HG03565 (cell line): ENCODE measurements around the gene FLT3.
"Not testable (repeated sequence)": the region's sequence is repeated elsewhere in the genome, so short reads cannot be mapped to it uniquely, and the experiment has no call there.

ENCODE experiments used
- ATAC-seq: cut with Tn5 transposase; IDR thresholded peaks from one replicate; pipeline ENCODE4 v1.9.1; 2021; ENCODE audit warnings: mild to moderate bottlenecking, moderate library complexity; ENCODE audit not compliant: unreplicated experiment

The FLT3 gene

DNA sequence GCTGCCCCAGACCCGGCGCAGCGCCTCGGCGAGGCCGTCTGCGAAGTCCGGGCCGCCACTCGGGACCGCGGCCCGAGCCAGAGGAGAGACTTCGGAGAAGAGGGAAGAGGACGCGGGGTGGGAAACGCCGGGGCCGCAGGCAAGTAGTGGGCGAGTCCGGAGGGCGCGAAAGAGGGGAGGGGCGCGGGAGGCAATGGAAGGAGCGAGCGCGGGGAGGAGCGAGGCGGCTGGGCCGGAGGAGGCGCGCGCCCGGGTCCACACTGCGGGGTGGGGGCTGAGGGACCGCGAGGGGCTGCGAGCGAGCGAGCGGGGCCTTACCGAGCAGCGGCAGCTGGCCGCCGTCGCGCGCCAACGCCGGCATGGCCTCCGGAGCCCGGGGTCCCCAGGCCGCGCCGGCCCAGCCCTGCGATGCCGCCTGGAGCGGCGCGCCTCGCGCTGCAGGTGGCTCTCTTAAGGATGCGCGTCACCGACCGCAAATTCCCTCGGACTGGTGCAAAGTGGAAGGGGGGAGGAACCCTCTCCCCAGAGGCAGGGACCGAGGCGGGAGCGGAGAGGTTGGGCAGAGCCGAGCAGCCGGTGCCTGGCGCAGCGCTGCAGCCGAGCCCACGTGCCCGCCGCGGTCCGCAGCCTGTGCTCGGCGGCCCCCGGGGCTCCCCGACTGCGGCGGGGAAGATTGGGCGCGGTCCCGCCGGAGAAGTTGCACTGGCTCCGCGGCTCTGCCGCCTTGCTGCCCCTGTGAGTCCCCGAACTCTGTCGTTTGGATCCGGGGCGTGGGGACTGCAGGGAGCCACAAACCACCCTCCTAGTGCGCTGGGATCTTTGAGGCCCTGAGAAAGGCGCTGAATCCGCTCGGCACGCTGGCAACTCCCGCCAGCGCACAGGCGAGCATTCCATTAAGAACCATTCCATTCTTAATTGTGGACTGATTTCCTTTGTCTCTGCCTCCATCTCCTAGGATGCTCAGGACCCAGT, at the start of gene FLT3:
FLT3 (minus strand) TSS at position 427 of the 972 bp plus-strand sequence; CDS start at position 361, 66 bp downstream.
- ATAC-seq: no peak

DNA sequence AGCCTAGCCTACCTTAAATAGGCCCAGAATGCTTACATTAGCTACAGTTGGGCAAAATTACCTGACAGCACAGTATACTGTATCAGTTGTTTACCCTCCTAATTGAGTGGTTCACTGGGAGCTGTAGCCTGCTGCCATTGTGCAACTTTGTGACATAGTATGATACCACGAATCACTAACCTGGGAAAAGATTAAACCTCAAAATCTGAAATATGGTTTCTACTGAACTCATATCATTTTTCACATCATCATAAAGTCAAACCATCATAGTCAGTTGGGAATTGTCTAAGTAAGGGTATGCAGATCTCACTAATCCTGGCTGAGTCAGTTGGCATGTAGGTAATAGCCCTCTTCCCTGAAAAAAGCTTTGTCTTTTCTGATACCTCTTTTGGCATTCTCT, 47.1 kb upstream of the FLT3 start:
- ATAC-seq: no peak

DNA sequence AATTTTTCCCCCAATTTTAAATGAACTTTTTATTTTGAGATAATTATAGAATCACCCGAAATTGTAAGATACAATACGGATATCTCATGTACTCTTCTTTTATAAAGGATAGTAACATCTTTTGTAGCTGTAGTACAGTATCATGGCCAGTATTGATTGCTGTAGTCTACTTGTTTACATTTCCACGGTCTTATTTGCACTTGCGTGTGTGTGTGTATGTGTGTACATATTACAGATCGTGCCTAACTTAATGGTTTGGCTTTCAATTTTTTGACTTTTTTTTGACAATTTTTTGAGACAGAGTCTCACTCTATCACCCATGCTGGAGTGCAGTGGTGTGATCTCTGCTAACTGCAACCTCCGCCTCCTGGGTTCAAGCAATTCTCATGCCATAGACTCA, 44.7 kb upstream of the FLT3 start:
- no peak for ATAC-seq

DNA sequence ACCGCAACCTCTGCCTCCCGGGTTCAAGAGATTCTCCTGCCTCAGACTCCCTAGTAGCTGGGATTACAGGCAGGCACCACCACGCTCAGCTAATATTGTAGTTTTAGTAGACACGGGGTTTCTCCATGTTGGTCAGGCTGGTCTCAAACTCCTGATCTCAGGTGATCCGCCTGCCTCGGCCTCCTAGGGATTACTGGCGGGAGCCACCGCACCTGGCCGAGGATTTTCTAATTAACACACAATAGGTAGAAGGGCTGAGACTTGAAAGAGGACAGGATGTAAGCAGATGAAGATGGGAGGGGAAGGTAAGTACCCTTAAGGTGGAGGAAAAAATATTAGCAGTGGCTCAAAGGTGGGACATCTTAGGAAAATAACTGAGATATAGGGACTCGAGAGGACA, 41.2 kb upstream of the FLT3 start:
- ATAC-seq: not testable (repeated sequence)

DNA sequence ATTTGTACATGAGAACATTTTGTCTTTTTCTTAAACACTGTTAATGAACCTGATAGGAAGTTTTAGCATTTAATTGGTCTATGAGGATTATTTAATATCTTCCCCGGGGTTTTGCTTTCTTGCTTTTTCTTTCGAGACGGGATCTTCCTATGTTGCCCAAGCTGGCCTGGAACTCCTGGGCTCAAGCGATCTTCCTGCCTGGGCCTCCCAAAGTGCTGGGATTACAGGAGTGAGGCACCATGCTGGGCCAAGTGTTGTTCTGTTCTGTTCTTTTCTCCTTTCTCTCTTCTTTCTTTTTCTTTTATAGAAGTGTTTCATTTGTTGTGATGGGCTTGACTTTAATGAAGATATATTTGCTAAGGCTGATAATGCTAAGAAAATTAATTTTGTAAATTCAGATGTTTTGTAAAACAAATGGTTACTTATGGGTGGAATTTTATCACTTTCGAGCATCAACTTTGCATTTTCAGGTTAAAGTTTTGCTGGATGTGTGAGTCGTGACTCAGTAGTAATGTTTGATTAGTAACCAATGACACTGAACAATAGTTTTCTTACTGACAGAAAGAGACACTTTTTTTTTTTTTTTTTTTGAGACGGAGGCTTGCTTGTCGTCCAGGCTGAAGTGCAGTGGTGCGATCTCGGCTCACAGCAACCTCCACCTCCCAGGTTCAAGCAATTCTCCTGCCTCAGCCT, 40.2 kb upstream of the FLT3 start:
- no peak for ATAC-seq

DNA sequence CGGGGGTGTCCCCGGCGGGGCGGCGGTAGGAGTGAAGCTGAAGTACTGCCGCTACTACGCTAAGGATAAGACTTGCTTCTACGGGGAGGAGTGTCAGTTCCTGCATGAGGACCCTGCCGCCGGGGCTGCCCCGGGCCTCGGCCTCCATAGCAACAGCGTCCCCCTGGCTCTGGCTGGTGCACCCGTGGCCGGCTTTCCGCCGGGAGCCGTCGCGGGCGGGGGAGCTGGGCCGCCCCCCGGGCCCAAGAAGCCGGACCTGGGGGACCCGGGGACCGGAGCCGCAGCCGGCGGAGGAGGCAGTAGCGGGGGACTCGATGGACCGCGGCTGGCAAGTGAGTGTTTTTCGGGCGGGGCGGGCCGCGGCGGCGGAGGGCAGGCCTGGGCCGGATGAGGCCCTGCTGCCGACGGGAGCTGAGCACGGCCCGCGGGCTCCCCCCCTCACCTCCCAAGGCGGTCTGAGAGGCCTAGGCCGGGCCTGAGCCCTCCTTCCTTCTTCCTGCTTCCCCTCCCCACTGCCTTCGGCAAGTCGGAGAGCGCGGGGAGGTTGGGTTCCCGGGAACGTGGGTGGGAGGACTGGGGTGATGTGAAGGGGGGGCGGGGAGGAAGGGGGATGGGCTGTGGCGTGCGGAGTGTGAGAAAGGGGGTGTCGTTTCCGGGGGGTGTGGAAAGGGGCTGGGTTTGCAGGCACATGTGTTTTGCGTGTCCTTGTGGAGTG, 38.5 kb upstream of the FLT3 start:
- peak; percentile 30 for ATAC-seq

DNA sequence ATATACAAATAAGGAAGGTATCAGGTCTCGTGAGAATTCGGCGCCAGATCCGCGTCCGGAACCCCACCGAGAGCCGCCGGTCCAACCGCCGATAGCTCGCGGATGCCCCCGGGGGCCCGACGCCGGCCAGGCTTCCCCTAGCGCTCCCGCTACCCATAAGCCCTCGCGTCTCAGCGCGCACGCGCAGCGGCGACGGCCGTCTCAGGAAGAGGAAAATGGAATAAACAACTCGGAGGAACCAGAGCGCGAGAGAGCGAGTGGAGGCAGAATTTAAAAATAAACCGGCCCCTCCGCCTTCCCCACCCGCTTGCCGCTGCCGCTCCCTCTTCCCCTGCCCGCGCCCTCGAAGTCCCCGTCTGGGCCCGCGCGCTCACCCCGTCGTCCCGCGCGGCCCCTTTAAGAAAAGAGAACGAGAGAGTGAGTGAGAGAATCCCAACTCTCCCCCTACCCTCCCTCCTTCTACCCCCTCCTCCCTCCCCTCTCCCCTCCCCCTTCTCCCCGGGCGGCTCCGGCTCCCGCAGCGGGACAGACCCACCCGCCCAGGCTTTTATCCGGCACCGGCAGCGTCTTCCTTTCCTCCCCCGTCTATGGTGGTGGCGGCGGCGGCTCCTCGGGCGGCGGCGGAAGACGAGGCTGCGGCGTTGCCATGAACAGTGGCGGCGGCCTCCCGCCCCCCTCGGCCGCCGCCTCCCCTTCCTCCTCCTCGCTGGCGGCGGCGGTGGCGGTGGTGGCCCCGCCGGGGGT, 37.8 kb upstream of the FLT3 start, which contains the start of gene PAN3:
PAN3 (plus strand) TSS at position 534 of the 744 bp plus-strand sequence; CDS start at position 647, 113 bp downstream.
- ATAC-seq: peak; percentile 52

DNA sequence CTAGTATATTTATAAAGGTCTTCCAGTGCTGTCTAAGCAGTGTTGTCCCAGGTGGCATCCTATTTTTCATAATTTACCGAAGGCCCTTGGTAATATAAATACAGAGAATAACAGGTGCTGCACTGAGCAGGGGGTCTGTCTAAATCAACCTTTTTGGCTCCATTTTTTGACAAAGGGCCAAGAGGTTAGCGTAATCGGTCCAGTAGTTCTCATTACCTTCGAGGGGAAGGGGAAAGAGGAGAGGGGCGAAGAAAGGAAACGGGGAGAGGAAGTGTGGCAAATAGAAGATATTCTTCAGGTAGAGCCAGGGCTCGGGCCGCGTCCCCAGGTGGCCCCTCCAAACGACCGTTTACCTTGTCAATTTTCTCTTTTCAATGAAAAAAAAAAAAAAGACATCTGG, 37.2 kb upstream of the FLT3 start:
- ATAC-seq: no peak

DNA sequence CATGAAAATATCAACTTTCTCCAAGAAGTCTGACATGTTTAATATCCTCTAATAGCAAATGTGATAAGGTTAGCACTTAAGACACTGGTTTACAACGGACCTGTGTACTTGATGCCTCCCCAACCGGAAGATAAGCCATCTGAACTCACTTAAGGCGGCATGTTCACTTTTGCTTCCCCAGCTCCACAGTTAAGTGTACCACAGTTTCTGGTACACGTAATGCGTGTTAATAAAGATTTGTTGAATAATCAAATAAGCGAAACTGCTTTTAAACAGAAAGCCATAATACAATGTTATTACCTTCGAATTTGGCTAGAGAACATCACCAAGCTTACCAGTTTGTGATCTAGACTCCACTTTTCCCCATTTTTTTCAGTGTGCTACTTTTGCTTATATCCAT, 36.5 kb upstream of the FLT3 start:
- ATAC-seq: no peak

DNA sequence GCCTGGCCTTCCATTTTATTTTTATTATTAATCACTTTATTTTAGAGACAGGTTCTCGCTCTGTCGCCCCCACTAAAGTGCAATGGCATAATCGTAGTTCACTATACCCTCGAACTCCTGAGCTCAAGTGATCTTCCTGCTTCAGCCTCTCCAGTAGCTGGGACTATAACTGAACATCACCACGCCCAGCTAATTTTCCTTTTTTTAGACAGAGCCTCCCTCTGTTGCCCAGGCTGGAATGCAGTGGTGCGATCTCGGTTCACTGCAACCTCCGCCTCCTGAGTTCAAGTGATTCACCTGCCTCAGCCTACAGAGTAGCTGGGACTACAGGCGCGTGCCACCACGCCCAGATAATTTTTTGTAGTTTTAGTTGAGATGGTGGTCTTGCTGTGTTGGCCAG, 31.3 kb upstream of the FLT3 start:
- ATAC-seq: no peak

DNA sequence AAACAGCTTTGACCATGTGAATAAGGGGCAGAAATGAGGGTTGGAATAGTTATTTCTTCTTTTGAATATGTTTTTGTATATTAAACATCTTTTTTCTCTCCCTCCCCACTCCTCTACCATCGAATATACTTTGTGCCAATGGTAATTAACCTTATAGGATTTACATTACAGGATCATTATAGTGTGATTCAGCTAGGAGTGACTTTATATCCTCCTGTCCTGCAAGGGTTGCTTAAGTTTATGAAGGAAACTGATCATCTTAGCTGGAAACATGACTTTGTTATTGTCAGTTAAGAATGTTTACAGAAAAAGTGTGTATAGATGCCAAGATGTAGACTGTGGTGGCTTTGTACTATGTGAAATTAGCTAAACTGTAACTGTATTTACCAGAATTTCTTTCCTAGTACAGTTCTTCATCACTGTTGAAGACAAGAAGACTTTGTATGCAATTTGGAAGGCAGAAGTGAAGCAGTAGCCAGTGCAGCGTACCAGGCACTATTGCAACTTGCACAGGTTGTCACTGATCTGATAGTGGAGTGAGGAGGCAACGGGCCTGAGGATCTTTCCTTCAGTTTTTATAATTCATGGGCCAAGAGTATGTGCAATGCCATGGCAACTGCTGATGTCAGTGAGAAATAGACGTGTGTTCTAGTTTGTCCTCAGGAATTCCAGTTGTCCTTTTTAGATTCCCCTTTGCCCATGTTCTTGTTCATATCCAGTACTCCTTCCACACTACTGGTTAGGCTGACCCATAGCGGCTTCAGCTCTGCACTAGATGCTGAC, 29.7 kb upstream of the FLT3 start:
- no peak for ATAC-seq

DNA sequence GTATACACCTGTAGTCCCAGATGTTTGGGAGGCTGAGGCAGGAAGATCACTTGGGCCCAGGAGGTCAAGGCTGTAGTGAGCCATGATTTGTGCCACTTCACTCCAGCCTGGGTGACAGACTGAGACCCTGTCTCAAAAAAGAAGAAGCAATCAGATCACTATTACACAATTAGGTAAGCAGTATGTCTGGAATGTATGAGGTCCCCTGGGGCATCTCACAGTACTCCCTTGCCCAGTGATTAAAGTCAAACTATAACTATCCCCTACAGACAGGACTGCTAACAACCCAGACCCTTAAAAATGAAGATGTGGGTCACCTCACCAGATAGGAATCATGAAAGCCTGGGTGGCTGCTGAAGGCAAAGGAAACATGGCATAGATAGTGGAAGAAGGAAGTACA, 28.6 kb upstream of the FLT3 start:
- ATAC-seq: no peak

DNA sequence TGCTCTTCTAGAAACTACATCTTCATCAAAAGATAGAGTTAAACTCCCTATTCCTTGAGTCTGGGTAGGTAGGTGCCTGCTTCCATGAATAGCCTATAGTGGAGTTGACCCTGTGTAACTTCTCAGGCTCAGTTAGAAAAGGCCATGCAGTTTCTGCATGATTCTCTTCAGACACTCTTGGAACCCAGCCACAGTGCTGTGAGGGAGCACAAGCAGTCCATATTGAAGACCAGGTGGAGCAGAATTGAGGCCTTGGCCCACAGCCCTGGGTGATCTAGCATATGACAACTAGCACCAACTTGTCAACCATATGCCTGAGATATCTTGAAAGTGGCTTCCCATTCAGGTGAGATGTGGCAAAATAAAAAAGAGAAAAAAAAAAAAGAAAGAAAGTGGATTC, 27.7 kb upstream of the FLT3 start:
- no peak for ATAC-seq

DNA sequence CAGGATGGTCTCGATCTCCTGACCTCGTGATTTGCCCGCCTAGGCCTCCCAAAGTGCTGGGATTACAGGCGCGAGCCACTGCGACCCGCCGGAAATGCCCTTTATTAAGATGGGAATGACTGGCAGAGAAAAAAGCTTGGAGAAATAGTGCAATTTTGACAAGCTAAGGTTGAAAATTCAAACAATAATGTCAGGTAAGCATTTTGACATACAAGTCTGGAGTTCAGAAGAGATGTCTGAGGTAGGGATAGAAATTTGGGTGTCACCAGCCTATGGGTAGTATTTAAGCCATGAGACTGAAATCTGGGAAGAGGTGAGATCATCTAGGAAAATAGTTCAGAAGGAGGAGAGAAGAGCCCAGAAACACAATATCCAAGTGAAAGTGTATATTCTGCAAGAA, 20.8 kb upstream of the FLT3 start:
- no peak for ATAC-seq

DNA sequence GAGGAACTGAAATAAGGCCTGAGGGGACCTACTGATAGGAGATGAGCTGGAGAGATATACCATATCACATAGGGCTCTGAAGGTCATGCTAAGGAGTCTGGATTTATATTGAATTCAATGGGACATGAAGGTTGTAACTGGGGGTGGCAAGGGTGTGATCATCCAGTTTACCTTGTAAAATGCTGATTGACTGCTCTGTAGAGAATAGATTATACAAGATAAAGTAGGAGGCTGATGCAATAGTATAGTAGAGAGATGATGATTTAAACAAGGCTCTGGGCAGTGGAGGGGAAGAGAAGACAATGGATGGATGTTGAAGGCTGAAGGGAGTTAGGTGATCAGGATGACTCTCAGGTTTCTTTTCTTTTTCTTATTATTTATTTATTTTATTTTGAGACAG, 19.9 kb upstream of the FLT3 start:
- ATAC-seq: no peak

DNA sequence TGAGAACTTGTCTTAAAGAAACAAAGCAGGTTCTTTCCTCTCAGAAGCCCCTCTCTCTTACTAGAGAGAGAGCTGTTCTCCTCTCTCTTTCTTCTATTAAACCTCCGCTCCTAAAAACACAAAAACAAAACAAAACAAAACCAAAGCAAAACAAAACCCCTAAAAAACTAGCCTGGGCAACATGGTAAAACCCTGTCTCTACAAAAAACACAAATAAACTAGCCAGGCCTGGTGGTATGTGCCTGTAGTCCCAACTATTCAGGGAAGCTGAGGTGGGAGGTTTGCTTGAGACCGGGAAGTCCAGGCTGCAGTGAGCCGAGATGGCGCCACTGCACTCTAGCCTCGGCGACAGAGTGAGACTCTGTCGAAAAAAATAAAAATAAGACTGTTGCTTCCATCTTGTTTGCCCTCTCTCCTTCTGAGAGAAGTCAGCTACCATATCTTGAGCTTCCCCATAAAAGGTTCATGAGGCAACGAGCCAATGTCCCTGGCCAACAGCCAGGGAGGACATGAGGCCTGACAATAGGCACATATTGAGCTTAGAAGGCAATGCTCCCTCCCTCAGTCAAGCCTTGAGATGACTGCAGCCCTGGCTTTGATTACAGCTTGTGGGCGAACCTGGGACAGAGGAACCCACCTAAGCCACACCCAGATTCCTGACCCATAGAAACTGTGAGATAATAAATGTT, 17.5 kb upstream of the FLT3 start:
- ATAC-seq: no peak

DNA sequence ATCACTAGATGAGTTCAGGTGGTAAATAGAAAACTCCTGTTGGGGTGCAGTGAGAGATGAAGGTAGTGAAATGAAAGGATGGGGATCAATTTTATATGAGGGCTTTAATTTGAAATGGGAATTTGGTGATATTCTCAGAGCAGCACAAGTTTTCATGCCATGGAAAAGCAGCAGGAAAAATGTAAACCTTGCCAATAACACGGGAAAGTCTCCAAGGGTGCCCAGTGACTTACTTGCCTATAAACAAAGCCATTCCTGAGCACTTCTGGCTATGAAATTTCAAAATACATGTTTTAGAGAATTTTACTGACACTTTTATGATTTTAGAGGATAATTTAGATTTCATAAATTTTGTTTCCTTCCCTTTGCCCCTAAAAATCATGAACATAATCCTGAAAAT, 16.4 kb upstream of the FLT3 start:
- ATAC-seq: no peak

DNA sequence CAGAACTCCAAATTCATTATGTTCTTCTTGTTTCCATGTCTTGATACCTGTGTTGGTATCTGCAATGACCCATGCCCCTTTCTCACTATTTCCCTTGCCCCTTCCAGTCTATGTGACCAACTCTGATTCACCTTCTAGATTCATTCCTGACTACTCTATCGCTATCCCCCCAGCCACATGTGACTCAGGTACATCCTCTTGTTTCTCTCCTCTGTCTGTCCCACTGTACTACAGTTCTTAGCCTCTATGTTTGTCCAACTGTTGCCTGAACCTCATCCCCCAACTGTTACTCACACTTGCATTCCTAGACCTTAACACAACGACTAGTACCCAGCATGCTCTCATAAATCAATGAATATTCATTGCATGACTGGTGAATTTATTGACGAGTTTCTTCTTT, 10.0 kb upstream of the FLT3 start:
- ATAC-seq: no peak

DNA sequence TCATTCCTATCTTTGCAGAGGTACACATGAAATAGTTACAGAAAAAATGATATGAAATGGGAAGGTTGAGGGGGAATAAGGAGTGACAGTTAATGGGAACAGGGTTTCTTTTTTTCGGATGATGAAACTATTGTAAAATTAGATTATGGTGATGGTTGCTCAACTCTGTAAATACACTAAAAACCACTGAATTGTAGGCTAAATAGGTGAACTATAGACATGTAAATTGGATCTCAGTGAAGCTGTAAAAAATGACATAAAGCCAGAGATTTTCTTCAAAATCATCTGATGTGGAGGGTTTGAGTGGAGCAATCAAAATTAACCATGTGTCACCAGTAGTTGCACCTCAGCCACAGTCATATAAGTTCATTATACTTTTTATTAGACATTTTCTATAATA, 6.6 kb upstream of the FLT3 start:
- no peak for ATAC-seq
